Stimulated activated CD8-positive, alpha-beta memory T cell treated with anti-CD3 and anti-CD28 coated beads, Interleukin-12 subunit alpha, Interleukin-12 subunit beta, amount 100 ng/mL, for 1 hour (primary cell): ENCODE measurements around the gene GPR17.

Experiments
- DNase-seq: peaks from one replicate; pipeline ENCODE4 v3.0.0-alpha.2; 2020; ENCODE audit warnings: low read depth

GPR17 gene

GRCh38 chr2:127671557-127672302 is 25.8 kb downstream of the GPR17 start:
- no peak for DNase-seq

- no peak for DNase-seq
Measured at GRCh38 chr2:127672341-127673224, 26.6 kb downstream of the GPR17 start.

GRCh38 chr2:127673291-127674069 is 27.5 kb downstream of the GPR17 start:
- no peak for DNase-seq

GRCh38 chr2:127674241-127675209 is 28.6 kb downstream of the GPR17 start:
- no peak for DNase-seq

GRCh38 chr2:127675331-127676261 is 29.6 kb downstream of the GPR17 start, which contains the start of gene LIMS2:
Gene LIMS2 (minus strand): TSS chr2:127675530. CDS start chr2:127675024, 506 bp downstream.
- no peak for DNase-seq

GRCh38 chr2:127676906-127677305 is 31.0 kb downstream of the GPR17 start:
- no peak for DNase-seq

GRCh38 chr2:127678531-127678930 is 32.6 kb downstream of the GPR17 start:
- DNase-seq: no peak

GRCh38 chr2:127678991-127679390 is 33.0 kb downstream of the GPR17 start:
- DNase-seq: no peak

GRCh38 chr2:127679680-127680361 is 33.9 kb downstream of the GPR17 start:
- DNase-seq: no peak

GRCh38 chr2:127680706-127681287 is 34.8 kb downstream of the GPR17 start:
- DNase-seq: no peak

GRCh38 chr2:127681288-127681804 is 35.4 kb downstream of the GPR17 start:
- no peak for DNase-seq

- DNase-seq: no peak
Measured at GRCh38 chr2:127681976-127682857, 36.3 kb downstream of the GPR17 start.

- no peak for DNase-seq
Measured at GRCh38 chr2:127683056-127683455, 37.1 kb downstream of the GPR17 start.

- no peak for DNase-seq
Measured at GRCh38 chr2:127683757-127684156, 37.8 kb downstream of the GPR17 start.

GRCh38 chr2:127685410-127686080 is 39.6 kb downstream of the GPR17 start:
- no peak for DNase-seq

GRCh38 chr2:127688405-127688804 is 42.5 kb downstream of the GPR17 start:
- DNase-seq: no peak

- DNase-seq: no peak
Measured at GRCh38 chr2:127690696-127691095, 44.7 kb downstream of the GPR17 start.
